Central memory CD8-positive, alpha-beta T cell (primary cell): ENCODE measurements around the gene LAMA4.

Source experiments
- ATAC-seq: fragments of 150-1000 bp; cut with Tn5 transposase; replicated peaks from 2 replicates; pipeline ENCODE4 v1.10.0; 2022; ENCODE audit warnings: mild to moderate bottlenecking, moderate FRiP score, moderate number of reproducible peaks; ENCODE audit not compliant: poor library complexity, severe bottlenecking; ENCODE audit errors: extremely low read depth
- DNase-seq, 2 donors: peaks; one replicate each; pipeline ENCODE4 v3.0.0; 2021; ENCODE audit warnings: low spot score in 2 of 2
- H3K27ac Mint-ChIP-seq: one replicate; pipeline ENCODE4 v1.8.0; 2022; ENCODE audit warnings: low read depth, mild to moderate bottlenecking, moderate library complexity, mixed read lengths
- H3K27me3 Mint-ChIP-seq: one replicate; pipeline ENCODE4 v1.8.0; 2022; ENCODE audit warnings: mixed read lengths
- H3K36me3 Mint-ChIP-seq: one replicate; pipeline ENCODE4 v1.8.0; 2022; ENCODE audit warnings: mild to moderate bottlenecking, moderate library complexity, mixed read lengths; ENCODE audit not compliant: insufficient read depth
- H3K4me1 Mint-ChIP-seq: one replicate; pipeline ENCODE4 v1.8.0; 2022; ENCODE audit warnings: mixed read lengths
- H3K4me3 Mint-ChIP-seq: one replicate; pipeline ENCODE4 v1.8.0; 2022; ENCODE audit warnings: mild to moderate bottlenecking, moderate library complexity, mixed read lengths
- H3K9me3 Mint-ChIP-seq: one replicate; pipeline ENCODE4 v1.8.0; 2022; ENCODE audit warnings: mixed read lengths

LAMA4 gene

GRCh38 chr6:112198582-112198981, 55.8 kb downstream of the LAMA4 start:
- no peaks in the 10 kb centered on the region for H3K9me3 Mint-ChIP-seq
- no peak overlapping the region for H3K27ac Mint-ChIP-seq
- peaks cover 67% of the 10 kb centered on the region for H3K27me3 Mint-ChIP-seq
- H3K4me1 Mint-ChIP-seq = no peaks in the 10 kb centered on the region
- no peak for DNase-seq
- H3K36me3 Mint-ChIP-seq = peaks cover 2% of the 10 kb centered on the region
- no peak overlapping the region for H3K4me3 Mint-ChIP-seq
- ATAC-seq = no peak

- peaks cover 2% of the 10 kb centered on the region for H3K36me3 Mint-ChIP-seq
Observed at GRCh38 chr6:112197636-112198035, 56.7 kb downstream of the LAMA4 start.

DNA sequence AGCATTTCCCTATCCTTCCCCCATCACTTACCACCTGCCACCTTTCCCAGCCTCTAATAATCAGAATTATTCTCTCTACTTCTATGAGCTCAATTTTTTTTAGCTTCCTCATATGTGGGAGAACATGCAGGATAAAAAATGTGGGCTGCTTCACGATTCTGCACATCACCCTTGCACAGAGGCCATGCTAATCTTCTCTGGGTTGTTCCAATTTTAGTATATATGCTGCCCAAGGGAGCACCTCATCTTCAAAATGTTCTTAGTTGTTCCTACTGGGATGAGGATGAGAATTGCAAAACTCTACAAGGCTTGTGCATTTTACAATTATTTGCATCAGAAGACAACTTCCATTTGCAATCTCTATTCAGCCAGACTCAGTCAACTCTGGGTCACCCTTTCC, 58.1 kb downstream of the LAMA4 start:
- Mint-ChIP-seq H3K9me3 (no peaks in the 10 kb centered on the region), H3K4me3 (no peak overlapping the region), H3K27me3 (peaks cover 64% of the 10 kb centered on the region), H3K4me1 (no peaks in the 10 kb centered on the region), H3K36me3 (peaks cover 2% of the 10 kb centered on the region), H3K27ac (no peak overlapping the region)
- ATAC-seq = no peak
- DNase-seq = no peak

More at GRCh38 chr6:112197636-112198035, 56.7 kb downstream of the LAMA4 start:
- H3K4me1 Mint-ChIP-seq = no peaks in the 10 kb centered on the region
- DNase-seq = no peak
- no peak for ATAC-seq
- no peak overlapping the region for H3K27ac Mint-ChIP-seq
- H3K4me3 Mint-ChIP-seq = no peak overlapping the region
- H3K27me3 Mint-ChIP-seq = peaks cover 60% of the 10 kb centered on the region
- no peaks in the 10 kb centered on the region for H3K9me3 Mint-ChIP-seq

DNA sequence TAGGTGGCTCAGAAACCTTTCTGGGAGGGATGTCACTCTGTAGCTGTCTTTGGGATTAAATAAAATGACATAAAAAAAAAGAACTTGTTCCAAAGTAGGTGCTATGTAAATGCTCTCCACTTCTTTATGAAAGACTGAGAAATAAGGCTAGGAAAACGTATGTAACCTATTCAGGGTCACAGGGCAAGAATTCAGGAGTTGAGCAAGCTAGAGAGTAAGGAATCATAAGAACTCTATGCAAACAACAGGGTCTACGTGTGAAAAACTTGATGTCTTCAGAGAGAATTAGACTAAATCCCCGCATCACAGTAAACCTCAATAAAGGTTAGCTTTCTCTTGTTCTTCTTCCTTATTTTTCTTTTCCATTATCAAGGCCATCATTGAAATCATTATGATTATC, 59.2 kb downstream of the LAMA4 start:
- Mint-ChIP-seq H3K9me3 (no peaks in the 10 kb centered on the region), H3K4me3 (no peak overlapping the region)
- no peak for ATAC-seq

GRCh38 chr6:112194511-112194910, 59.9 kb downstream of the LAMA4 start:
- no peak overlapping the region for H3K4me3 Mint-ChIP-seq
- no peaks in the 10 kb centered on the region for H3K9me3 Mint-ChIP-seq
- no peaks in the 10 kb centered on the region for H3K4me1 Mint-ChIP-seq
- no peak for DNase-seq
- no peak for ATAC-seq
- H3K27ac Mint-ChIP-seq = no peak overlapping the region
- H3K27me3 Mint-ChIP-seq = peaks cover 66% of the 10 kb centered on the region
- H3K36me3 Mint-ChIP-seq = peaks cover 2% of the 10 kb centered on the region

More for the DNA sequence above, 59.2 kb downstream of the LAMA4 start:
- DNase-seq = no peak
- Mint-ChIP-seq H3K27me3 (peaks cover 66% of the 10 kb centered on the region), H3K4me1 (no peaks in the 10 kb centered on the region), H3K36me3 (peaks cover 2% of the 10 kb centered on the region), H3K27ac (no peak overlapping the region)

- DNase-seq = no peak
- peaks cover 2% of the 10 kb centered on the region for H3K36me3 Mint-ChIP-seq
- no peaks in the 10 kb centered on the region for H3K9me3 Mint-ChIP-seq
- H3K4me3 Mint-ChIP-seq = no peak overlapping the region
- peaks cover 66% of the 10 kb centered on the region for H3K27me3 Mint-ChIP-seq
- no peak overlapping the region for H3K27ac Mint-ChIP-seq
- no peak for ATAC-seq
- H3K4me1 Mint-ChIP-seq = no peaks in the 10 kb centered on the region
Observed at GRCh38 chr6:112193535-112194051, 60.8 kb downstream of the LAMA4 start.

DNA sequence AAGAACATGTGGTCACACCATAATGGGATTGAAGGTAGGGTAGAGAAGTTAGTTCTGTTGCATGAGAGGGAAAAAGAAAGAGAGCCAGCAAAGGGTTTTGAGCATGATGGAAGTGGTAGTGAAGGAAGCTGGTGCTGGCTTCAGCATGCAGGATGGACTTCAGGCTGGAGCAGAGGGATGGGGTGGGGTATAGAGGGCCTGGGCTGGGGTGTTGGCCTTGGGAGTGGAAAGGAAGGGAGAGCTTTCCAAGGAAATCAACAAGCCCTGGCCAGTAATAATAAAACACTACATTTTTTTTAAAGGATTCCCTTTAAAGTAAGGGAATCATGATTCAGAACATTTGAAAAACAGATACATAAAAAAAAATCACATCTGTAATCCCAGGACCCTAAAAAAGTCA, 61.2 kb downstream of the LAMA4 start:
- Mint-ChIP-seq H3K27me3 (peaks cover 65% of the 10 kb centered on the region), H3K36me3 (peaks cover 2% of the 10 kb centered on the region), H3K27ac (no peak overlapping the region), H3K4me3 (no peak overlapping the region), H3K4me1 (peaks cover under 1% of the 10 kb centered on the region), H3K9me3 (no peaks in the 10 kb centered on the region)
- ATAC-seq (no peak), DNase-seq (no peak)

DNA sequence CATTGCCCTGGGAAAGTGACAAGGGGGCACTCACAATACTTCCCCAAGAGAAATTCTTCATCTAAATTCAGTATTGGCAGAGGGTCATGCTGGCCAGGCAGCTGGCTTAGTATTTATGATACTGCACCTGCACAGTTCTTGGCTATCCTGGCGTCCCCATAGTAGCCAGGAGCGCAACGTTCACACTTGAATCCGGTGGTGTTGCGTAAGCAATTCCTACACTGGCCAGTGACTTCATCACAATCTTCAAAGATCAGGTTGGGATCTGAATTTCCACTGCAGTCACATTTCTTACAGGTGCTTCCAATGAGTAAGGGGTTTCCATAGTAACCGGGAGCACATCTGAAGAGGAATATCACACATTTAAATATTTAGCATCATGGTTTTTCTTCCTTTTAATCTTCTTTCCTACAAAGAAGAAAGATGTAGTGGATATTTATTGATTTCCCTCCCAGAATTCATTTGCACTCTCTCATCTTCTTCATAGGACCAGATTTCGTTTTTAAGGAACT, 62.8 kb downstream of the LAMA4 start:
- H3K4me3 Mint-ChIP-seq = no peak overlapping the region
- ATAC-seq (no peak), DNase-seq (no peak)
- no peaks in the 10 kb centered on the region for H3K36me3 Mint-ChIP-seq
- H3K27me3 Mint-ChIP-seq = peaks cover 69% of the 10 kb centered on the region
- H3K9me3 Mint-ChIP-seq = no peaks in the 10 kb centered on the region
- H3K4me1 Mint-ChIP-seq = peaks cover 9% of the 10 kb centered on the region
- H3K27ac Mint-ChIP-seq = no peak overlapping the region

GRCh38 chr6:112190164-112190563, 64.2 kb downstream of the LAMA4 start:
- Mint-ChIP-seq H3K4me1 (peaks cover 9% of the 10 kb centered on the region), H3K27me3 (peaks cover 62% of the 10 kb centered on the region), H3K9me3 (no peaks in the 10 kb centered on the region), H3K36me3 (no peaks in the 10 kb centered on the region), H3K27ac (no peak overlapping the region), H3K4me3 (no peak overlapping the region)
- no peak for ATAC-seq
- DNase-seq = no peak

GRCh38 chr6:112189494-112189893, 64.9 kb downstream of the LAMA4 start:
- ATAC-seq (no peak), DNase-seq (no peak)
- Mint-ChIP-seq H3K36me3 (no peaks in the 10 kb centered on the region), H3K27me3 (peaks cover 69% of the 10 kb centered on the region), H3K4me3 (no peak overlapping the region), H3K27ac (no peak overlapping the region), H3K4me1 (peaks cover 9% of the 10 kb centered on the region), H3K9me3 (no peaks in the 10 kb centered on the region)

GRCh38 chr6:112188906-112189305, 65.5 kb downstream of the LAMA4 start:
- peaks cover 9% of the 10 kb centered on the region for H3K4me1 Mint-ChIP-seq
- H3K27ac Mint-ChIP-seq = no peak overlapping the region
- H3K27me3 Mint-ChIP-seq = peaks cover 72% of the 10 kb centered on the region
- DNase-seq (no peak), ATAC-seq (no peak)
- no peaks in the 10 kb centered on the region for H3K9me3 Mint-ChIP-seq
- no peaks in the 10 kb centered on the region for H3K36me3 Mint-ChIP-seq
- no peak overlapping the region for H3K4me3 Mint-ChIP-seq

GRCh38 chr6:112187736-112188135, 66.6 kb downstream of the LAMA4 start:
- Mint-ChIP-seq H3K27ac (no peak overlapping the region), H3K4me1 (peaks cover 9% of the 10 kb centered on the region), H3K9me3 (no peaks in the 10 kb centered on the region), H3K4me3 (no peak overlapping the region), H3K36me3 (no peaks in the 10 kb centered on the region), H3K27me3 (peaks cover 76% of the 10 kb centered on the region)
- ATAC-seq (no peak), DNase-seq (no peak)

DNA sequence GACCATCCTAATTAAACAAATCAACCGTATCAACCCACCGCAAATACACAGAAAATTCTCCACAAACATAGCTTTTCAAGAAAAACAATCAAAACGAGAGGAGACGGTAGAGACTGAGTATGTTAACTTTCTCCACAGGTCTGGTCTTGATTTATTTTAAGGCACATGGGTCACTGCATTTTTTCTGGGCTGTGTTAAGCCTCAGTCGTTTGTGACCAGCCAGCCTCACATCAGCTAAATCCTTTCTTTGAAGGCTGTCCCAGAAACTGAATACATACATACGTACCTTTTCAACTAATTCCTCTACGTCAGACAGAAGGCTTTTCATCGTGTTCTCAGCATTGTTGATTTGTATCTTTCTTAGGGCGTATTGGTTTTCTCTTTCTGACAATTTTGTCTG, 69.4 kb downstream of the LAMA4 start:
- DNase-seq (no peak), ATAC-seq (no peak)
- H3K9me3 Mint-ChIP-seq = no peaks in the 10 kb centered on the region
- no peaks in the 10 kb centered on the region for H3K36me3 Mint-ChIP-seq
- no peak overlapping the region for H3K27ac Mint-ChIP-seq
- peaks cover 76% of the 10 kb centered on the region for H3K27me3 Mint-ChIP-seq
- H3K4me3 Mint-ChIP-seq = no peak overlapping the region
- H3K4me1 Mint-ChIP-seq = peaks cover 9% of the 10 kb centered on the region
